ENCODE results near the gene RYR3.

- no peak for TF ChIP-seq CTCF (IDR thresholded peaks at IDR 0.05; ENCODE audit: low read length)
- no peak for TF ChIP-seq EZH2 (optimal IDR thresholded peaks at IDR 0.05; ENCODE audit: low read depth, low read length)
- no peak for TF ChIP-seq EZH2phosphoT487 (IDR thresholded peaks at IDR 0.05; ENCODE audit: low read length)
These were observed 512.4 kb downstream of the RYR3 start for GRCh38 chr15:33823119-33823518.
